Mammary epithelial cell (primary cell): ENCODE measurements around the gene GLRX3.

Experiments
- EZH2 ChIP-seq: IDR thresholded peaks from 2 replicates; pipeline ENCODE4 v1.6.1; 2012; ENCODE audit warnings: low read length, inconsistent platforms, borderline replicate concordance
- TF ChIP-seq, protein P1 (sequence below), 2 donors: IDR thresholded peaks in 1 of 2; conservative IDR thresholded peaks in 1 of 2; 2 replicates each; pipeline ENCODE4 v1.5.1; 2011 to 2012; ENCODE audit warnings: inconsistent platforms in 2 of 2, low read length in 2 of 2, mild to moderate bottlenecking in 2 of 2, control low read depth in 1 of 2, low read depth in 1 of 2; ENCODE audit not compliant: insufficient read depth in 1 of 2; ENCODE audit errors: extremely low read depth in 1 of 2

DNA sequence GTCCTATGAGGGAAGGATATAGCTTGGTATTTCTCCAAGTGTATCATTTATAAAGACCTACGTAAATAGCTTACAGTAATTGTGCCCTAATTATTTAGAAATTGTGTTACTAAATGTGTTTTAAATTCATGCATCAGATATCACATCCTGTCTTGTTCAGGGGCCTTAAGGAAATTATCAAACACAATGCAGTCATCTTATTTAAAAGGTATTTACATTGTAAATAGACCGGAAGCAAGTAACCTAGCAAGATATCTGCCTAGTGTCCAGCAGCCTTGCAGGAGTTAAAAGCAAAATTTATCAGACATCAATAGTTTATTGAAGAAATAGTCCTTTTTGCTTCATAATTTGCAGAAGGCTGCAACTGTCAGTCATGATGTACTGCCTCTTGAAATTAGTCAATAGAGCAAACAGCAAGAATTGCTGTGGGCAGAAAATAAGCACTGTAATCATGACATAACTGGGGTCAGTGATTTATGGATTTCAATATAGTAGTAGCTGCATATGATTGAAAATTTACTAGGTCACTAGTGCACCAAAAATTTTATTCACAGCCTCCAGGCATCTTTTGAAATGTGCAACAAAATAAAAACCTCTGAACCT lies 23.1 kb downstream of the GLRX3 start:
- TF ChIP-seq, protein P1, sequence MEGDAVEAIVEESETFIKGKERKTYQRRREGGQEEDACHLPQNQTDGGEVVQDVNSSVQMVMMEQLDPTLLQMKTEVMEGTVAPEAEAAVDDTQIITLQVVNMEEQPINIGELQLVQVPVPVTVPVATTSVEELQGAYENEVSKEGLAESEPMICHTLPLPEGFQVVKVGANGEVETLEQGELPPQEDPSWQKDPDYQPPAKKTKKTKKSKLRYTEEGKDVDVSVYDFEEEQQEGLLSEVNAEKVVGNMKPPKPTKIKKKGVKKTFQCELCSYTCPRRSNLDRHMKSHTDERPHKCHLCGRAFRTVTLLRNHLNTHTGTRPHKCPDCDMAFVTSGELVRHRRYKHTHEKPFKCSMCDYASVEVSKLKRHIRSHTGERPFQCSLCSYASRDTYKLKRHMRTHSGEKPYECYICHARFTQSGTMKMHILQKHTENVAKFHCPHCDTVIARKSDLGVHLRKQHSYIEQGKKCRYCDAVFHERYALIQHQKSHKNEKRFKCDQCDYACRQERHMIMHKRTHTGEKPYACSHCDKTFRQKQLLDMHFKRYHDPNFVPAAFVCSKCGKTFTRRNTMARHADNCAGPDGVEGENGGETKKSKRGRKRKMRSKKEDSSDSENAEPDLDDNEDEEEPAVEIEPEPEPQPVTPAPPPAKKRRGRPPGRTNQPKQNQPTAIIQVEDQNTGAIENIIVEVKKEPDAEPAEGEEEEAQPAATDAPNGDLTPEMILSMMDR (conservative IDR thresholded peaks at IDR 0.05 in 1 of 2, IDR thresholded peaks at IDR 0.05 in 1 of 2; ENCODE audit: extremely low read depth in 1 of 2, insufficient read depth in 1 of 2, low read depth in 1 of 2, low read length in 2 of 2) = no peak
- no peak for TF ChIP-seq EZH2
